Activated CD4-positive, alpha-beta T cell treated with anti-CD3 and anti-CD28 coated beads for 4 hours (primary cell): ENCODE measurements around the gene LONP1.

Source experiments
- DNase-seq, 2 donors: peaks; one replicate each; pipeline ENCODE4 v3.0.0-alpha.2; 2020

Gene LONP1

DNA sequence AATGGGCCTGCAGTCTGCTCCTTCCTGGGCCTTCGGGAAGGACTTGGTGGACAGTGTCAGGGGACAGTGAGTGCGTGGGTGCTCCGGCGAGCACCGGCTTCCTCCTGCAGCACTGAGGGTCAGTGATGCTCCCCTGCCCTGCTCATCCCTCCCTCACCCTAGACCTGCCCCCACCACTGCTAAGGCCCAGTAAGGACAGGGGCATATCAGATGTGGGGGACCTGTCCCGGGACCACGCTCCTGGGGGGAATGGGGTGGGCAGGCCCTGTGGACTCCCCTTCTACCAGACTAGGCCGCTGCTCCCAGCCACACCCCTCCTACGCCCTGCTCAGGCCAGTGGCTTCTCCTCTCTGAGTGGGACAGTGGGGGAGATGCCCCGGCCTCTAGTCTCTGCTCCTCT lies 42.8 kb downstream of the LONP1 start:
- no peak for DNase-seq

DNA sequence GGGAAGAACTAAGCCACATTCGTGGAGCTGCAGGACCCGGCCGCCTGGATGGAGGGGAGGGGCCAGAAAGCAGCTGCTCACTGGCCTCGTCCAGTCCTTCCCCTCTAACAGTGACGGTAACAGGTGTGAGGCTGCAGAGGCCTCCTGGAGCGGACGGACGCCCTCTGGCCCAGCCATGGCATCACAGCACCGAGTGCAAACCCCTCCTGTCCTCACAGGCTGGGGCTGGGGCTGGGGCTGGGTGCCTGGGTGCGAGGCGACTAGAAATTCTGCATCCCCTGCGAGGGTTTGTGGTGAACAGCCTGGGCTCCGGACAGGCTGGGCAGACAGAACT lies 43.2 kb downstream of the LONP1 start:
- no peak for DNase-seq

DNA sequence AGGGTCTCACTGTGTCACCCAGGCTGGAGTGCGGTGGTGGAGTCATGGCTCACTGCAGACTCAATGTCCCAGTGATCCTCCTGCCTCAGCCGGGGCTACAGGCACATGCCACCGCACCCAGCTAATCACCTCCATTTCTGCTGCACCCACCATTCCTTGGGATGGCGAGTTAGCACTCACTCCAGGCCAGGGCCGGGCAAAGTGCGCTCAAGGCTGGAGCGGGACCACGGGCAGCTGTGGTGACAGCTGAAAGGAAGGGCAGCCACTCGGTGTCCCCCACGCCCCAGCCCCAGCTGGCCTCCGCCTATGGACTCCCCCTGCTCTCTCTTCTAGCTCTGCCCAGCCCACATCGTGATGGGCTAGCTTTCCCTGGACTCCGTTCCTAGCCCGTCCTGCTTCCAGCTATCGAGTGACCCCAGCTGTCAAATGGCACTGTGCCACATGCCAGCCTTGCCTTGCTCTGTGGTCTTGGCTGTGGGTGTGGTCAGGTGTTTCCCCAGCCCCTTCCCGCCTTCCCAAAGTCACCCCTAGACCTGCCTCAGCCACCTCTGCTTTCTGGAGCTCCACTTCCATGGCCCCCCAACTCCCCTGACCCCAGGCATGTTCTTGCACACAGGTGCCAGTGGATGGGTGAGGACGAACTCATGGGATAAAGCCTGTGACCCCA lies 43.7 kb downstream of the LONP1 start:
- DNase-seq: no peak

DNA sequence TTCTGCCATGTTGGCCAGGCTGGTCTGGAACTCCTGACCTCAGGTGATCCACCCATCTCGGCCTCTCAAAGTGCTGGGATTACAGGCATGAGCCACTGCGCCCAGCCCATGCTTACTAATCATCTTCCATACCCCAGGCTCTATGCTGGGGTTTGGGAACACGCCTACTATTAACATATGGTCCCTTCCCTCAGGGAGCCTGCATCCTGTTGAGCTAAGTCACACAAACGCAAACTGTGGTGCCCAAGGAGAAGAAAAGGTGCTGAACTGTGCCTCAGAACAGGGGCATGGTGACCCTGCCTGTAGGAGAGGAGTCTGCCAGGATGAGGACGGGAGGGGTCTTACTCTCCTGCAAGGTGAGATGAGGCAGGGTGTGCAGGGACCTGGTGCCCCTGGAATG lies 45.2 kb downstream of the LONP1 start:
- no peak for DNase-seq

DNA sequence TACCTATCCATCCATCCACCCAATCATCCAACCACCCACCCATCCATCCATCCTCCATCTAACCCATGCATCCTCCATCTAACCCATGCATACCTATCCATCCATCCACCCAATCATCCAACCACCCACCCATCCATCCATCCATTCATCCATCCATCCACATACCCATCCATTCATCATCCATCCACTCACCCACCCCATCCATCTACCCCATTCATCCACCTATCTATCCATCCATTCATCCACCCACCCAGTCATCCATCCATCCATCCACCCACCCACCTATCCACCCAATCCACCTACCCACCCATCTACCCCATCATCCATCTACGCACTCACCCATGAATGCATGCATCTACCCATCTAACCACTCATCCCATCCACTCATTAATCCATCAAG lies 46.2 kb downstream of the LONP1 start:
- DNase-seq: no peak

DNA sequence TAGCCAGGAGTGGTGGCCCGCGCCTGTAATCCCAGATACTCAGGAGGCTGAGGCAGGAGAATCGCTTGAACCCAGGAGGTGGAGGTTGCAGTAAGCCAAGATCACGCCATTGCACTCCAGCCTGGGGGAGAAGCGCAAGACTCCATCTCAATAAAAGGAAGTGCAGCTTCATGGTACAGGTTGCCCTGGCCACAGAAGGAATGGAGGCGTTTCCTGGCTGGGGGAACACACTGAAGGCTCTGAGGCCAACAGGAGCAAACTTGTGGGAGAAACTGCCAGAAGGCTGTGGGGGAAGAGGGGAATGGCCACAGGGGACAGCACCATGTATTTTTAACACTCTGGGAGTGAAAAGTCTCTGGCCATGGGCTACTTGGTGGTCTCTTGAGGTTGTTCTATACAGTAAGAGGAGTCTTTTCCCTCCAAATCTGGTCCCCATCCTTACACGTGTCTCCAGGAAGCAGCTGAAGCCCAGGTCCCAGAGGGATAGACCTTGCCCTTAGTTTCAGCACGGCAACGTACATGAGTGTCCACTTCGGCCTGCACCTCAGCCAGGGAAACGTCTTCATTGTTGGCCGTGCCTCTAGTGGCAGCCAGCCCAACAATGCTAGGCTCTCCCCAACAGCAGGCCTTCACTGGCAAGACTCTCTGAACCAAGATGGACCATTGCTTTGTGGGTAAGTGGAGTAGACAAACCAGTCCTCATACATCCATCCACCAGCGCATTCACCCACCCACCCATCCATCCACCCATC lies 47.1 kb downstream of the LONP1 start:
- no peak for DNase-seq

DNA sequence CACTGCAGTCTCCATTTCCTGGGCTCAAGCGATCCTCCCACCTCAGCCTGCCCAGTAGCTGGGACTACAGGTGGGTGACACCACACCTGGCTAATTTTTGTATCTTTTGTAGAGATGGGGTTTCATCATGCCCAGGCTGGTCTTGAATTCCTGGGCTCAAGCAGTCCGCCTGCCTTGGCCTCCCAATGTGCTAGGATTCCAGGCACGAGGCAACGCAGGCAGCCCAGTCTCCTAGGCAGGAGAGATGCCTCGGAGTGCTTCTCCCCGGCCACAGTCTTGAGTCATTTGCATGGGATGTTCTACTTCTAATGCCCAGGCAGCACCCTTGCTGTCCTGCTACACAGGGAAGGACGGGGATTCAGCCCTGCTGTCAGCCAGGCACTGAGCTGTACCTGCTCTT lies 48.3 kb downstream of the LONP1 start:
- no peak for DNase-seq

DNA sequence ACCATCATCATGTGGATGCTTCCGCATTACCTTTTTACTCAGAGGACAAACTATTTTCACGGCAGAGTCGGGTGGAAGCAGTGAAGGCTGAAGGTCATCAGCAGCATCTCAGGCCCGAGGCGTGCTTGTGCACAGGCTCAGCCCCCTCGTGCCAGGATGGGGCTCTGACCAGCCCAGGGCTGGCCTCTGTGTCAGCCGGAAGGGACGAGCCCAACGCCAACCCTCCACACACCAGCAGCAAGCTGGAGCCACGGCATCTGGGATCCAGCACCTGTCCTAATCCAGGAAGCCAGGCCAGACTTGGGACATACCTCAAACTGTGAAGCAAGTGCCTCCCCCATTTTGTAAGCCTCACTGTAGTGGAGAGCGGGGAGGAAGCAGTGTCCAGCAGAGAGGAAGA lies 50.7 kb downstream of the LONP1 start:
- DNase-seq: no peak

DNA sequence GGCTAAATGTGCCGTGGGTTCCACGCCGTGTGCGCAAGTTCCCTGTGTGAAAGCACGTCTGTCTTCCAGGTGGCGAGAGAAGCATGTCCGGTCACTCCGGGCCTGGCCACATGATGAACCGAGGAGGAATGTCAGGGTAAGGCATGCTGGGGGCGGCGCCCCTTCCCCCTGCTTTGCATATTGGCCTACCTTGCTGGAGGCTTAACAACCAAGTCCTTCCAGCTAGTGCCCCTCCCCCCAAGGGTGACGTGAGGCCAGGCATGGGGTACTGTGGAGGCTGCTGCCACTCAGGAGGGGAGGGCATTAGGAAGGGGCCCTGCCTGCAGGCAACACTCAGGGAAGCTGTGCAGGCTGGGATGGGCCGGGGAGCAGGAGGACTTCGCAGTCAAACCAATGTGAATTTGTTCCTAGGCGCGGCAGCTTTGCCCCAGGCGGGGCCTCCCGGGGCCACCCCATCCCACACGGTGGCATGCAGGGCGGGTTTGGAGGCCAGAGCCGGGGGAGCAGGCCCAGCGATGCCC lies 52.1 kb downstream of the LONP1 start:
- no peak for DNase-seq

DNA sequence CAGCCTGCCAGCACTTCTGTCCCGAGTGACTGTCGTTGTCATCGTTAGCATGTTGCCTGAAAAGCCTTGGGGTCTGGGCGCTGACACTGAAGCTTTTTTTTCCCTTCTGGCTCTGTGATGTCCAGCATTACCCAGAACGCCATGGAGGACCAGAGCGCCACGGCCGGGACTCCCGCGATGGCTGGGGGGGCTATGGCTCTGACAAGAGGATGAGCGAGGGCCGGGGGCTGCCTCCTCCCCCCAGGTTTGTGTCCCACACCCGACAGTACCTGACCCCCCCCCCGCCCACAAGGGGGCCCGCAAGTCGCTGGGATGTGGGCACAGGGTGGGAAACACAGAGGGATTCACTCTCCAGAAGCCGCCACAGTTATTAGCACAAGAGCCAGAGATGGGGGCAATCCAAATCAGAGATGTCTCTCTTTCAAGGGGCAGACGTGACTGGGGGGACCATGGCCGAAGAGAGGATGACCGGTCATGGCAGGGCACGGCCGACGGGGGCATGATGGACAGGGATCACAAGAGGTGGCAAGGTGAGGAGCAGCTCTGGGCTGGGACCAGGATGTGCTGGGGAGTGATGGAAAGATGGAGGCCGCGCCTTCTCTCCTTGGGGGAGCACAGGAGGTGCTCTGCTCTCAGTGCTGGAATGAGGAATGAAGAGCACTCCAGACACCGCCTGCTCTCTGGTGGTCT lies 52.9 kb downstream of the LONP1 start:
- DNase-seq: no peak

DNA sequence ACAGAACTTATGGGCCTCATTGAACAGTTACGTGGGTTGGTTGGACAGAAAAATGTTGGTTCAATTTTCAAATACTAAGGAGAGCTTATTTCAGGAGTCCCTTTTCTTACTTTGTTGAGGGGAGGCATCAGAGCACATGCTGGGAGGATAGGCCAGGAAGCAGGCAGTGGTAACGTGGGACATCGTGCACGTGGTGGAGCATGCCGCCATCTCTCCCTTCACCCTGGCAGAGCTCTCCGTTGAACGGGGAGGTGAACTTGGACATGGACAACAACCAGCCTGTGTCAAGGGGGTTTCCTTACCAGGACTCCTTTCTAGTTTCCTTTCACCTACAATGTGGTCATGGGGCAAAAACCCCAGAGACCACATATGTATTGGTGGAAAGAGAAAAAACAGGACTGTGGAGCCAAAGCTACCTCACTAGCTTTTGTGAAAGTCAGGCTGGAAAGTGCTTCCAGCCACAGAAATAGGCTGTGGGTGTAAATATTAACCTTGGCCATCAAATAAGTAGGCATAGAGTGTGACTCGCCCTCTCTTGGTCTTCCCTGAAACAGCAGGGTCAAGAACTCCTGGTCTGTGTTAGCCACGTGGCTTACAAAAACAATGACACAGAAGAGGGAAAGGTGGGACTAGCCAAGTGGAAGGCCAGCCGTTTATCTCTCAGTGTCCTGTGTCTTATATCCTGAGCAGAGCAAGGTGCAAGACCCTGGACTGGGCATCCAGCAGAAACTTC lies 54.0 kb downstream of the LONP1 start:
- no peak for DNase-seq

DNA sequence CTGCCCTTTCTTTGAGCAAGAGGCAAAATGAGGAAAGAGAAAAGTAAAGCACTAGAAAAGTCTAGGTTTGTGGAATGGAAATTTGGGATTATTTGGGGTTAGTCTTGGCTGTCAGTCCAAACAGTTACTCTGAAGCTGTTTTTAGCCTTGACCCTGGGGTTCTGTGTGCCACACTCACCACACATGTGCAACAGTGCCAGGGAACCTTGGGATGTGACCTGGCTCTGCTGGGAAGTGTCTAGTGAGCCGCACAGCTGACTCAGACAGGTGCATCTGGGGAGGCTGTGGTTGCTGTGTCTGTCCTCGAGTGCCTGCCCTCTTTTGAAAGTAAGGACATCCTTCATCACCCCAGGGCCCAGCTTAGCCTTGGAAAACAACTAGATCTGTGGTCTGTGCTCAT lies 55.4 kb downstream of the LONP1 start:
- no peak for DNase-seq

DNA sequence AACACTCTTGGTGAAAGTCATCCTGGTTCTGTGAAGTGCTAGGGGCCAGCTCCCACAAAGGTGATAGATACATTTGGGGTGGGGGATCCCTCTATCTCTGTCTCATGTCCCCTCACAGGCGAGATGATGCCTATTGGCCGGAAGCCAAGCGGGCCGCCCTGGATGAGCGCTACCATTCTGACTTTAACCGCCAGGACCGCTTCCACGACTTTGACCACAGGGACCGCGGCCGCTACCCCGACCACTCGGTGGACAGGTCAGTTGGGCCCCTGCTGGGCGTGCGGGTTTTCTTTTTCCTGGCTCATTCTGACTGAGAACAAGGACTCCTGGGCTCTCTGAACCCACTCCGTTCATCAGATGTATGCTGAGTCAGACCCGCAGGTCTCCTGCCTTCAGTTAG lies 56.0 kb downstream of the LONP1 start:
- no peak for DNase-seq

DNA sequence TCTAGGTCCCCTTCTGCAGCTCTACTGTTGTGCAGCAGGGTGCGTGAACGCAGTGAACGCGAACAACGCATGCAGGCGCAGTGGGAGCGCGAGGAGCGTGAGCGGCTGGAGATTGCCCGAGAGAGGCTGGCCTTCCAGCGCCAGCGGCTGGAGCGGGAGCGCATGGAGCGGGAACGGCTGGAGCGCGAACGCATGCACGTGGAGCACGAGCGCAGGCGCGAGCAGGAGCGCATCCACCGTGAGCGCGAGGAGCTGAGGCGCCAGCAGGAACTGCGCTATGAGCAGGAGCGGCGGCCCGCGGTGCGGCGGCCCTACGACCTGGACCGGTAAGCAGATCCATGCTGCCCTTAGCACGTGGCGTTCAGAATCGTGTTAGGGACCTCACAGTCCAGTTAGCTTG lies 58.5 kb downstream of the LONP1 start:
- DNase-seq: no peak

DNA sequence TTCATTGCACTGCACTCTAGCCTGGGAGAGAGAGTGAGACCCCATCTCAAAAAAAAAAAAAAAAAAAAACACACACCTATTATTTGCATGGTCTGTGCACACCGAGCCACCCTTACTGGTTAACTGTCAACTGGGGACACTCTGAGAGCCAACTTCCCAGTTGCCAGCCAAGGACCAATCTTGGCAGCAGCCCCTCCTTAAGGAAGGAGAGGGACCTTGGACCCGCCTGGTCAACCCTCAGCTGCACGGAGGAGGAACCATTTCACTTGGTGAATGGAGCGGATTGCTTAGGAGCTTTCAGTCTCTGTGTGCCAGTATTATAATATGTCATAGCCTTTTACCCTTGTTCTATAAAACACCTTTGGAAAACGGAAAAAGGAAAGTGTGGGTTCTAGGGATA lies 64.5 kb downstream of the LONP1 start:
- no peak for DNase-seq

DNA sequence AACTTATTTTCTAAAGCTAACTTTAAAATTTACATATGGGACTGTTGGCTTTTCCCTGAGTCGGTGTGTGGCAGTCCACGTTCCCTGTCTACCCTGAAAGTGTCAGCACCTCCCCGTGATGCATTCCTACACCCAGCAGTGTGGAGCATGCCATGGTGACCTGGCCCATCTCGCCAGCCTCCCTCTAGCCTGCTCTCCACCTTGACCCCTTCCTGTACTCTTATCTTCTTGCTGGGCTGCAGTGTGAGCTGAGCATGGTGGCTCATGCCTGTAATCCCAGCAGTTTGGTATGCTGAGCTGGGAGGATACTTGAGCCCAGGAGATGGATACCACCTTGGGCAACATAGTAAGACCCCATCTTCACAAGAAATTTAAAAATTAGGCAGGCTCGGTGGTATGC lies 65.0 kb downstream of the LONP1 start:
- DNase-seq: no peak

DNA sequence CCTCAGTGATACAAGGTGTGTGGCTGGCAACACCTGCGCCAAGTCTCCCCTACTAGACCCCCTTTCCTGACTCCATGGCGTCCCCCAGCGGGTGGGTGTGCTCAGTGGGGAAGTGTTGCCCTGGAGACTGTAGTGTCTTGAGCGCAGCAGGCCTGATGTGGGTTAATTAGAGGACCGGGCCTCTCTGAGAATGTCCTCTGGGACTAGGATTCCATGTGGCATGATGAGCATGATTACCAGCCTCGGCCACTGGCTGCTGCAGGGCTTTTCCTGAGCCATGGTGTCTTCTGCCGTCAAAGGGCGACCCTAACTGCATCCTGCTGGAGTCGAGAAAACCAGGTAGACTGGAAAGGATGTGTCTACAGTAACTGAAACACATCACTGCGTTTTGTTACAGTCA lies 67.7 kb downstream of the LONP1 start:
- no peak for DNase-seq

DNA sequence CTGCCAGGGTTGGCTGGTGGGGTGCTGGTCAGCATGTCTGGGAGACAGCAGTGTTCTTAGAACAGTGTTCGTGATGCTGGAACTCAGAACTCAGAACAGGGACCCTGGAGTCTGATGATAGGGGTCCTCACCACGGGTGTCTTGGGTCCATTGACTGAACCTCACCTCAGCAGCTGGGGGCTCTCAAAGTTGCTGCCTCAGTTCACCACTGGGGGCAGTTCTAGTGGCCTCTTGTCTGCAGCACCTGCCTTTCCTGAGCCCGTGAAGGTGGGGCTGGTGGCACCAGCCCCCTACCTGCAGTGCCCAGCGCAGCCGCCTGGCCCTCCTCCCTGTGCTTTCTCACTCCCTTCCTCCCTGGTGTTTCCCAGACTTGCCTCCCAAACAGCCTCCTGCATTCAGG lies 68.6 kb downstream of the LONP1 start:
- no peak for DNase-seq

DNA sequence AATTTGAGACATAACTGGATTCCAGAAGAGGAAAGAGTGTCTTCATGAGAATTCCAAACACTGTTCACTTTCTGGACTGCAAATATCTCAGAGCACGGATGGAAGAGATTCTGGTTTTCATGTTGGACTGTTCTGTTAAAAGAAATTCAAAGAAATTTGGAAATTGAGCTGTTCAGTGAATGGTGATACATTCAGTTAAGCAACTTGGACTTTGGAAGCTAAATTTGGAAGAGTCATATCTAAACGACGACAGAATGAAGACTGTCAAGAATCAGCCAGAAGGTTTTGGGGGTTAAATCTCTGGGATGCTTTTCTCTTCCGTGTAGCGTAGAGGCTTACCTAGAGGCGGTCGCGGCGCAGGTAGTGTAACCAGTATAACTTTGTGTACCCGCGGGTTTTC lies 71.5 kb downstream of the LONP1 start:
- no peak for DNase-seq

DNA sequence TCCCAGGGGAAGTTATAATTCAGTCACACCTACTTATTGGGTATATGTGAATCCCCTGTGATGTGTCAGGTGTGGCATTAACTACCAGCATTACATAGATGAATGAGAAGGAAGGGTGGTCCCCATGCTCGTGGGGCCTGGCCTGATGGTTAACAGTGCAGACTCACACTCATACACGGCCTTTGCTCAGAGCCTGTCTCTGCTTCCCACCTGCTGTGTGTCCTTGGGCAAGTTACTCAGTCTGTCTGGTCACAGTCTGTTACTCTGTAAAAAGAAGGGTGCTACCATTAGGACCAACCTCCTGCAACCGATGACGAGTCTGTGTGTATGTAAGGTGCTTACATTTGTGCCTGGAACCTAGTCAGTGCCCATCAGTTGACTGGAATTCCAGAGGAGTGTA lies 73.2 kb downstream of the LONP1 start:
- DNase-seq: no peak

DNA sequence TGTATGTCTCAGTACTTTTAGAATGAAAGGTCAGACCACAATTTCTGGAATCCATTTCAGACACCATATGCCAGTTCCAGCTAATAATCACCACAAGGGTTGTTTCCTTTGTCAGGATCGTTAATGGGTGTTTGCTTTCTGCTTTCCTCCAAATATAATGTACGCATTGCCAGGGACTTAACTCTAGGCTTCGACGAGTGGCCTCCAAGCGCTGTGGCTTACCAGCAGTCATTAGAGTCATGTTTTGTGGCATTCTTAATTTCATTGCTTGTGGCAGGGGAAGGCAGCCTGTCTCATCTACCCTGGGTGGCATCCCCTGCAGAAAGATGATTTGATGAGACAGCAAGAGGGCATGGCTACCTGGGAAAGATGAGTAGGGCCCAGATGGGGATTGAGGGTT lies 74.5 kb downstream of the LONP1 start:
- no peak for DNase-seq

DNA sequence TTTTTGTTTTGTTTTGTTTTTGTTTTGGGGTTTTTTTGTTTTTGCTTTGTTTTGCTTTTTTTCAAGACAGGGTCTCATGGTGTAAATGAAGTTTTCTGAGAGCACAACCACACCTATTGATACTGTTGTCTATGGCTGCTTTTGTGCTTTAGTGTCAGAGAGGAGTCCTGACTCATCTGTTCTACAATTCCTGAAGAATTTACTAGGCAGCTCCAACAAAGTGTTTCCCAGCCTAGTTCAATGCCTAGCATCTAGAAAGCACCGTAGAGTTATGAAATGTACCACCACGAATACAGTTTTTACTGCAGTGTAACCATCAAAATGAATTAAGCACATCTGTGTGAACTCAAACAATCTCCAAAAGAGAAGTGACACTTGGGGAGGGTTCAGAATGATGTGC lies 75.9 kb downstream of the LONP1 start:
- DNase-seq: no peak

DNA sequence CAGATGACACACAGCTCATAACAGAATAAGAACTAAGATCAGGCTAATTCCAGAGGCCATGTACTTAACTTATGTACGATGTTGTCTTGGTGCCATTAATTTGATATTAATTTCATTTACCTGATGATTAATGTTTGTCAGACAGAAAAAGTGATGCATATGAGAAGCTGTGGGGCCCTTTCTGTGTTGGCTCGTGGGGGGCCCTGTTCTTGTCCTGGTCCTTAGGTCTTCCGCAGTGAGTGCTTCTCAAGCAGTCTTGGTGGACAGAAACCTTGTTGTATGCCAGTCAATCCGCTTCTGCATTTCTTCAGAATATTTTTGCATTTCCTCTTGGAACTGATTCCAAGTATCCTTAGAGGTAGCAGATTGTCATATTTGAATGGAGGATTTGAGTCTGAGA lies 76.9 kb downstream of the LONP1 start:
- no peak for DNase-seq

DNA sequence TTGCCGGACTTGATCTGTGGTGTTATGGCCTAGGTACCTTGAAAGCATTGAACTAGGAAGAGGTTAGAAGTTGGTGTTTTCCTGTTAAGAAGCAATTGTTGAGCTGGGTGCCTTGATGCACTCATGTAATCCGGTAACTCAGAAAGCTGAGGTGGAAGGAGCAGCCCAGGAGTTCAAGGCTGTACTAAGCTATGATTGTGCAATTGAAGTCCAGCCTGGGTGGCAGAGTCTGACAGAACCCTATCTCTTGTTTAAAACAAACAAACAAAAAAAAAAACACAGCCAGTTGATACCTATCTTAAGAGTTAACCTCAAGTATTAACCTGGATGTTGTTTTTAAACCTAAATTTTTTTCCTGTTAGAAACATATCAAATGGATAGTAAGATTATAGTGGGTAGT lies 77.7 kb downstream of the LONP1 start:
- no peak for DNase-seq
